GM12875 (cell line): ENCODE measurements around the gene TMEM117.
"Not testable (repeated sequence)": the region's sequence is repeated elsewhere in the genome, so short reads cannot be mapped to it uniquely, and the experiment has no call there.

Experiments
- H3K4me3 ChIP-seq: one replicate; pipeline ENCODE4 v1.5.1; 2011; ENCODE audit warnings: low read depth, low read length, control low read depth
- CTCF ChIP-seq: IDR thresholded peaks from 2 replicates; pipeline ENCODE4 v1.5.1; 2011; ENCODE audit warnings: low read depth, mild to moderate bottlenecking, control low read depth, inconsistent platforms, low read length, moderate library complexity, borderline replicate concordance; ENCODE audit not compliant: insufficient read depth

TMEM117 gene

GRCh38 chr12:43841253-43841652 is 5.4 kb downstream of the TMEM117 start:
- TF ChIP-seq CTCF = no peak
- H3K4me3 ChIP-seq = no peak overlapping the region

- no peak for TF ChIP-seq CTCF
Observed at GRCh38 chr12:43842259-43842658, 6.4 kb downstream of the TMEM117 start.

GRCh38 chr12:43847425-43848225 is 11.7 kb downstream of the TMEM117 start:
- H3K4me3 ChIP-seq = not testable (repeated sequence)

More at GRCh38 chr12:43842259-43842658, 6.4 kb downstream of the TMEM117 start:
- no peak overlapping the region for H3K4me3 ChIP-seq

- no peak overlapping the region for H3K4me3 ChIP-seq
- no peak for TF ChIP-seq CTCF
Observed at GRCh38 chr12:43848226-43848507, 12.3 kb downstream of the TMEM117 start.

GRCh38 chr12:43848786-43849185 is 12.9 kb downstream of the TMEM117 start:
- TF ChIP-seq CTCF = no peak

GRCh38 chr12:43852744-43853143 is 16.9 kb downstream of the TMEM117 start:
- TF ChIP-seq CTCF = no peak

More at GRCh38 chr12:43848786-43849185, 12.9 kb downstream of the TMEM117 start:
- H3K4me3 ChIP-seq = no peak overlapping the region

GRCh38 chr12:43856972-43857371 is 21.1 kb downstream of the TMEM117 start:
- no peak overlapping the region for H3K4me3 ChIP-seq
- TF ChIP-seq CTCF = no peak

More at GRCh38 chr12:43852744-43853143, 16.9 kb downstream of the TMEM117 start:
- H3K4me3 ChIP-seq = no peak overlapping the region

- H3K4me3 ChIP-seq = no peak overlapping the region
Observed at GRCh38 chr12:43858096-43858495, 22.2 kb downstream of the TMEM117 start.

More at GRCh38 chr12:43858096-43858495, 22.2 kb downstream of the TMEM117 start:
- TF ChIP-seq CTCF = no peak
